Skeletal muscle tissue (tissue), 1 donor: ENCODE data around the gene RPS15. TPM values are rescaled to one million over a fixed set of nuclear protein-coding genes. Genes with fewer than 3 reads are reported as not detected.

Source experiments
- total RNA-seq: library from RNA; depleted of rRNA; stranded (reverse); fragments of >200 nt; gene quantifications from one replicate; pipeline ENCODE4 v1.2.3, GENCODE V29; 2014

Gene RPS15
- total RNA-seq, 1 donor from 2014 or later: 354 TPM

Other genes with a start within 250 kb of the RPS15 start
- 51.7 TPM for gene STK11, start 232.6 kb upstream of the RPS15 start, total RNA-seq
- not detected for gene CBARP, start 200.4 kb upstream of the RPS15 start, total RNA-seq
- 24.5 TPM for gene ATP5F1D, start 196.6 kb upstream of the RPS15 start, total RNA-seq
- 5.2 TPM for gene MIDN, start 189.8 kb upstream of the RPS15 start, total RNA-seq
- gene CIRBP, start 169.1 kb upstream of the RPS15 start, total RNA-seq: 413 TPM
- 9.4 TPM for gene FAM174C, start 162.9 kb upstream of the RPS15 start, total RNA-seq
- gene EFNA2, start 152.5 kb upstream of the RPS15 start, total RNA-seq: 1.0 TPM
- gene NDUFS7, start 54.5 kb upstream of the RPS15 start, total RNA-seq: 43.3 TPM
- gene GAMT, start 36.9 kb upstream of the RPS15 start, total RNA-seq: 101 TPM
- 27.1 TPM for gene DAZAP1, start 30.8 kb upstream of the RPS15 start, total RNA-seq
- gene APC2, start 11.7 kb downstream of the RPS15 start, total RNA-seq: 1.0 TPM
- 11.5 TPM for gene C19orf25, start 40.8 kb downstream of the RPS15 start, total RNA-seq
- gene PCSK4, start 52.0 kb downstream of the RPS15 start, total RNA-seq: 0.52 TPM
- 2.1 TPM for gene REEP6, start 52.8 kb downstream of the RPS15 start, total RNA-seq
- 3.1 TPM for gene ADAMTSL5, start 74.6 kb downstream of the RPS15 start, total RNA-seq
- gene PLK5, start 85.7 kb downstream of the RPS15 start, total RNA-seq: not detected
- 21.4 TPM for gene MEX3D, start 129.9 kb downstream of the RPS15 start, total RNA-seq
- 51.7 TPM for gene MBD3, start 154.5 kb downstream of the RPS15 start, total RNA-seq
- 82.5 TPM for gene UQCR11, start 167.1 kb downstream of the RPS15 start, total RNA-seq
- 44.4 TPM for gene TCF3, start 214.2 kb downstream of the RPS15 start, total RNA-seq